A673 (cell line): Measurements from ENCODE around the gene SKOR1. TPM values are rescaled to one million over a fixed set of nuclear protein-coding genes. Genes with fewer than 3 reads are reported as not detected.

Experiments used
- BruUV-seq: library from RNA; stranded (reverse); fragments of 400-500 nt; replicated peaks from 2 replicates; lab custom pipeline; 2021; lab: Mats Ljungman, UMichigan
- CTCF ChIA-PET: fragments of 300-600 bp; sonication (Branson Sonifier 250); formaldehyde crosslinking; loops from one replicate; lab custom pipeline; 2022; ENCODE audit warnings: antibody characterized with exemption; lab: Charles Lee
- POLR2A ChIA-PET: fragments of 300-600 bp; sonication (Branson Sonifier 250); formaldehyde crosslinking; loops from one replicate; lab custom pipeline; 2022; ENCODE audit warnings: antibody characterized with exemption; ENCODE audit not compliant: low non-redundant PET; lab: Charles Lee
- DNase-seq: peaks from one replicate; pipeline ENCODE4 v3.0.0-alpha.2; 2015; ENCODE audit warnings: low spot score
- H3K27ac ChIP-seq: fragments of 200-600 bp; sonication (generic); 2 replicates; pipeline ENCODE4 v1.5.1; 2016; ENCODE audit warnings: mixed run types, low read depth, mild to moderate bottlenecking, mixed read lengths, antibody characterized with exemption, low read length; ENCODE audit not compliant: poor library complexity, severe bottlenecking
- H3K27me3 ChIP-seq: fragments of 200-600 bp; sonication (generic); replicated peaks from 2 replicates; pipeline ENCODE4 v1.6.1; 2017; ENCODE audit warnings: mixed run types, low read depth, mild to moderate bottlenecking, mixed read lengths, antibody characterized with exemption, low read length; ENCODE audit not compliant: insufficient read depth, poor library complexity
- H3K36me3 ChIP-seq: fragments of 200-600 bp; sonication (generic); 2 replicates; pipeline ENCODE4 v1.6.1; 2016; ENCODE audit warnings: mixed run types, mild to moderate bottlenecking, mixed read lengths, antibody characterized with exemption, low read length; ENCODE audit not compliant: insufficient read depth, poor library complexity, severe bottlenecking
- H3K4me1 ChIP-seq: fragments of 200-600 bp; sonication (generic); 2 replicates; pipeline ENCODE4 v1.6.1; 2017; ENCODE audit warnings: mixed run types, mild to moderate bottlenecking, mixed read lengths, antibody characterized with exemption, low read length; ENCODE audit not compliant: insufficient read depth, poor library complexity, severe bottlenecking
- H3K4me3 ChIP-seq: fragments of 200-600 bp; sonication (generic); 2 replicates; pipeline ENCODE4 v1.5.1; 2016; ENCODE audit warnings: low read depth, mixed run types, mild to moderate bottlenecking, mixed read lengths, low read length; ENCODE audit not compliant: poor library complexity, severe bottlenecking
- H3K9me3 ChIP-seq: fragments of 200-600 bp; sonication (generic); 2 replicates; pipeline ENCODE4 v1.6.1; 2016; ENCODE audit warnings: mixed run types, low read depth, mild to moderate bottlenecking, mixed read lengths, antibody characterized with exemption, low read length; ENCODE audit not compliant: poor library complexity, severe bottlenecking
- CTCF ChIP-seq: fragments of 300-800, 200-600 bp; sonication (generic); conservative IDR thresholded peaks from 2 replicates; pipeline ENCODE4 v1.5.1; 2017; ENCODE audit warnings: low read depth, mild to moderate bottlenecking, antibody characterized with exemption, low read length, moderate library complexity, mixed read lengths
- EZH2 ChIP-seq: fragments of 200-600 bp; sonication (generic); IDR thresholded peaks from 2 replicates; pipeline ENCODE4 v1.6.1; 2017; ENCODE audit warnings: borderline replicate concordance, low read depth, mild to moderate bottlenecking, mixed read lengths, antibody characterized with exemption, low read length; ENCODE audit not compliant: poor library complexity, severe bottlenecking
- intact Hi-C: fragments of 100-400 bp; cut with micrococcal nuclease; formaldehyde crosslinking; loops from one replicate; pipeline ENCODE4 v1.10.0; 2022; ENCODE audit not compliant: unreplicated experiment
- total RNA-seq: library from RNA; stranded (reverse); gene quantifications from 2 replicates; pipeline ENCODE4 v1.2.3, GENCODE V29; 2021

SKOR1 gene
- total RNA-seq, 1 experiment from 2014 or later: 0.21 TPM

GRCh38 chr15:67840749-67841512, 15.6 kb downstream of the SKOR1 start:
- CTCF ChIA-PET: interaction anchor here (1.3 kb wide), 1 partner anchor 22 kb away, joined by 6 read pairs; no protein-coding TSS in a partner anchor
- peaks cover 11% of the 10 kb centered on the region for H3K4me1 ChIP-seq
- H3K27ac ChIP-seq: peak overlapping the region; percentile 75
- H3K4me3 ChIP-seq: peak overlapping the region; percentile 81
- H3K27me3 ChIP-seq: peaks cover 4% of the 10 kb centered on the region
- no peak for TF ChIP-seq EZH2
- no peak for TF ChIP-seq CTCF
- no TSS peak for BruUV-seq
- H3K36me3 ChIP-seq: no peaks in the 10 kb centered on the region
- H3K9me3 ChIP-seq: no peaks in the 10 kb centered on the region
- POLR2A ChIA-PET: interaction anchor here (0.6 kb wide), 1 partner anchor 275 kb away, joined by 3 read pairs; no protein-coding TSS in a partner anchor
- DNase-seq: no peak
- intact Hi-C loops: no loop called here

DNA sequence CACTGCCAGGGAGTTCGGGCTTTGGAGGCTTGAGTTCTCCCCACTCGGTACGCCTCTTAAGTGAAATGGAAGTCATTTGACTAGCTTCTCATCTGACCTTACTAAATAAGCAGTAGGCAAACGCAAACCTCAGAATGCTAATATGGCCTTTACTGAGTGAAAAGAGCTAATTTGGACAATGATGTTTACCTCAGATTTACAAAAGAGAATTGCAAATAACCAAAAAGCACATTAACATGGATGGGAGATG, 16.1 kb downstream of the SKOR1 start:
- POLR2A ChIA-PET: no interaction called here
- peak overlapping the region; percentile 81 for H3K4me3 ChIP-seq
- no peak overlapping the region for H3K27ac ChIP-seq
- H3K9me3 ChIP-seq: no peaks in the 10 kb centered on the region
- no peak for TF ChIP-seq EZH2
- no peak for TF ChIP-seq CTCF
- CTCF ChIA-PET: interaction anchor here (1.3 kb wide), 1 partner anchor 22 kb away, joined by 6 read pairs; no protein-coding TSS in a partner anchor
- H3K4me1 ChIP-seq: peaks cover 6% of the 10 kb centered on the region
- DNase-seq: no peak
- no TSS peak for BruUV-seq
- no peaks in the 10 kb centered on the region for H3K27me3 ChIP-seq
- intact Hi-C loops: no loop called here
- H3K36me3 ChIP-seq: no peaks in the 10 kb centered on the region

GRCh38 chr15:67843092-67843501, 17.8 kb downstream of the SKOR1 start:
- no peak for TF ChIP-seq EZH2
- TF ChIP-seq CTCF: no peak
- H3K27ac ChIP-seq: no peak overlapping the region
- peaks cover 6% of the 10 kb centered on the region for H3K4me1 ChIP-seq
- no peak overlapping the region for H3K4me3 ChIP-seq
- CTCF ChIA-PET: no interaction called here
- H3K27me3 ChIP-seq: no peaks in the 10 kb centered on the region
- no TSS peak for BruUV-seq
- POLR2A ChIA-PET: no interaction called here
- intact Hi-C loops: no loop called here
- DNase-seq: no peak
- no peaks in the 10 kb centered on the region for H3K9me3 ChIP-seq
- H3K36me3 ChIP-seq: no peaks in the 10 kb centered on the region
